Cardiac septum (tissue), 1 donor: Measurements from ENCODE around the gene GSS. TPM values are rescaled to one million over a fixed set of nuclear protein-coding genes. Genes with fewer than 3 reads are reported as not detected.

Experiments
- DNase-seq: peaks from one replicate; pipeline ENCODE4 v3.0.0-alpha.2; 2020; ENCODE audit warnings: low spot score
- intact Hi-C: fragments of 100-400 bp; cut with DNase I; formaldehyde crosslinking; loops from one replicate; pipeline ENCODE4 v1.14.0; 2022
- total RNA-seq: library from RNA; stranded (reverse); fragmentation: NEBNext Ultra II Directional; extraction: Animal tissue kit (Norgen Biotek cat#: 25700); gene quantifications from one replicate; pipeline ENCODE4 v1.2.1, GENCODE V29; 2021
- donor health status: DM: no; HTN: no; CAD: no.

GSS gene
- total RNA-seq, 1 donor from 2014 or later, result 27.5 TPM

GRCh38 chr20:34995192-34995591, 39.6 kb upstream of the GSS start:
- intact Hi-C loops, result no loop called here
- DNase-seq, result no peak

GRCh38 chr20:34994509-34995131, 39.0 kb upstream of the GSS start:
- intact Hi-C loops, result no loop called here
- DNase-seq, result no peak

- DNase-seq, result no peak
- intact Hi-C loops, result no loop called here
Observed at GRCh38 chr20:34993941-34994508, 38.4 kb upstream of the GSS start.

GRCh38 chr20:34992751-34993417, 37.3 kb upstream of the GSS start:
- DNase-seq, result no peak
- intact Hi-C loops, result no loop called here

GRCh38 chr20:34990661-34991214, 35.1 kb upstream of the GSS start:
- DNase-seq, result no peak
- intact Hi-C loops, result no loop called here

- no peak for DNase-seq
Observed at GRCh38 chr20:34990231-34990630, 34.6 kb upstream of the GSS start.

GRCh38 chr20:34989670-34990069, 34.1 kb upstream of the GSS start:
- DNase-seq, result no peak
- intact Hi-C loops, result no loop called here

More at GRCh38 chr20:34990231-34990630, 34.6 kb upstream of the GSS start:
- intact Hi-C loops, result no loop called here

GRCh38 chr20:34989118-34989517, 33.5 kb upstream of the GSS start:
- intact Hi-C loops, result no loop called here
- no peak for DNase-seq

GRCh38 chr20:34988191-34988540, 32.6 kb upstream of the GSS start:
- no peak for DNase-seq
- intact Hi-C loops, result no loop called here

- intact Hi-C loops, result no loop called here
- DNase-seq, result no peak
Observed at GRCh38 chr20:34987288-34988190, 31.9 kb upstream of the GSS start.

- intact Hi-C loops, result no loop called here
Observed at GRCh38 chr20:34986311-34987287, 31.0 kb upstream of the GSS start.

GRCh38 chr20:34985461-34986310, 30.1 kb upstream of the GSS start:
- DNase-seq, result no peak
- intact Hi-C loops, result no loop called here

More at GRCh38 chr20:34986311-34987287, 31.0 kb upstream of the GSS start:
- no peak for DNase-seq

- intact Hi-C loops, result no loop called here
- DNase-seq, result no peak
Observed at GRCh38 chr20:34984756-34985261, 29.2 kb upstream of the GSS start.

- intact Hi-C loops, result no loop called here
- DNase-seq, result no peak
Observed at GRCh38 chr20:34983995-34984735, 28.6 kb upstream of the GSS start.

GRCh38 chr20:34983089-34983820, 27.6 kb upstream of the GSS start:
- no peak for DNase-seq
- intact Hi-C loops, result no loop called here
